IPS-NIHi11 (cell line): ENCODE data around the gene PARN.
A peak's percentile ranks its signal among the peaks of the same experiment; 100 is the strongest.
"Not testable (repeated sequence)": the region's sequence is repeated elsewhere in the genome, so short reads cannot be mapped to it uniquely, and the experiment has no call there.

Experiments used
- DNase-seq: peaks from one replicate; pipeline ENCODE4 v3.0.0; 2012; ENCODE audit warnings: mixed read lengths, low spot score

PARN gene

GRCh38 chr16:14437426-14437825, 192.6 kb downstream of the PARN start:
- no peak for DNase-seq

DNA sequence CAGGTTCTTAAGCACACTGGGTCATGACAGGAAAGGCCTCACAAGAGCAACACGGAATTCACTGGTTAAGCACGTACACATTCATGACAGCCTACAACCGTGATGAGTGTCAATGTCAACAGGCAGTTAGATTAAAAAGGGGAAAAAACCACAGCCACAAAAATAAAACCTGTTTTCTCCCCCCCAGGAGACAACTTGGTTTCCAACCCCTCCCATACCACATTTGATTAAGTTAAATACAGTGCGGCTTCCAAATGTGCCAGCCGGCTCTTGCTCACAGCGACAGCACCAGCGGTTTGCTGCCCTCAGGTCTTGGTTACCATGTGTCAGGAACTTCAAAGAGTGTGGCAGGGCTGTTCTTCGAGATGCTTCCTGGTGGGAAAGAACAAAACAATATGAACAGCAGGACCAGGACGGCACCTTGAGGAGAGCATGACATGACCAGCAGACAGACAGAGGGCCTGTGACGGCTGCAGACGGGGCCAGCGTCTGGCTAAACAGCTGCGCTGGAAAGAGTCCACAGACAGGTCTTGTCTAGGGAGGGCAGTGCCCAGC, 193.6 kb downstream of the PARN start:
- no peak for DNase-seq

DNA sequence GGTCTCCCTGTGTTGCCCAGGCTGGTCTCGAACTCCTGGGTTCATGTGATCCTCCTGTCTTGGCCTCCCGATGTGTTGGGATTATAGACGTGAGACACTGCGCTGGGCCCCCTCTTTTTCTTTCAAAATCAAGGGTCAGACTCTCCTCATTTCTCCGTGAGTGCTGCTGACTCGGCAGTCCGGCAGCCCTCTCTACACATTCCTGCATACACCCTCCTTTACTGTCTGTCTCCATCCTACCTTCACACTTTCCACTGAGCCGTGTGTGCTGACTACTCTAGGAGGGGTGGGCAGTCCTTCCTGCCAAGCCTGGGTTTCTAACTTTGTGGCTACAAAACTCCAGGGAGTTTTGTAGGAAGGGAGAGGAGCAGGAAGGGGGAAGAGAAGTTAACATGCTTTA, 195.2 kb downstream of the PARN start:
- peak; percentile 28 for DNase-seq

DNA sequence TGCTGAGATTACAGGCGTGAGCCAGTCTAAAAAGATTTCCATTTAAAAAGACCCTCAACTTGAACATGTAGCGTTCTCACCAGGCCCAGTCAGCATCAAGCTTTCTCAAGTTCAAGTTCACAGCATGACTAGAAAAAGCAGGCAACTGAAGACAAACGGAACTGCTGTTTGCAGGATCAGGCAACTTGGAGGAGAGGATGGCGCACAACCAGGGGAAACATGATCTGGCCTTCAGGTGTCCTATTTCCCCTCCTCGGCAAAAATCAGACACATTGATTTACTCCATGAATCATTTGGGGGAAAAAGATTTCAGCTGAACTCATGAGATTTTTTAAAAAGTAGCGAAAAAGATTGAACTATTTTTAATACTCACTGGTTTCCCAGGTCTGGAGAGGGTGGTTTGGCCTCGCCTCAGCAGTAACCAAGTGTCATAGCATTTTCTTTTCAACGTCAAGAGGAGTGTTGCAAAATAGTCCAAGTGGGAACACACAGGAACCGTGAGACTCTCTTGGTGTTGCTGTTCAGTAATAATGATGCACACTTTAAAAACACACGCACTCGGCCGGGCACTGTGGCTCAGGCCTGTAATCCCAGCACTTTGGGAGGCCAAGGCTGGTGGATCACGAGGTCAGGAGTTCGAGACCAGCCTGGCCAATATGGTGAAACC, 201.0 kb downstream of the PARN start:
- not testable (repeated sequence) for DNase-seq

- no peak for DNase-seq
These were observed 202.0 kb downstream of the PARN start for GRCh38 chr16:14428043-14428442.

- DNase-seq: no peak
These were observed 202.6 kb downstream of the PARN start for GRCh38 chr16:14427371-14427948.

DNA sequence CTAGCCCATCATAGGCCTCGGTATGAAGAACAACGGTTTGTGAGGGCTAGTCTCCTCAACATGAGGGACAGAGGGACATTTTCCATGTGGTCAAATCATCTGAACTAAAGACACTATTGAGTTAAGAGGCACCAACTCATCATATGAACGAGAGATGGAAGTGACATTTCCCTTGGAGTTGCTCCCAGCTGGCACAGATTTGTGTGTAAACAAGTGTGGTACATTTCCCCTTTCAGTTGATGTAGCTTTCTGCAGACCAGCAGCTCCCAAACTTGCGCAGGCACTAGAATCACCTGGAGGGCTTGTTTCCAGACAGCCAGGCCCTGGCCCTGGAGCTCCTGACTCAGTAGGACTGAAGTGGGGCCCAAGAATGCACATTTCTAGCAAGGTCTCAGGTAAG, 205.5 kb downstream of the PARN start:
- no peak for DNase-seq

DNA sequence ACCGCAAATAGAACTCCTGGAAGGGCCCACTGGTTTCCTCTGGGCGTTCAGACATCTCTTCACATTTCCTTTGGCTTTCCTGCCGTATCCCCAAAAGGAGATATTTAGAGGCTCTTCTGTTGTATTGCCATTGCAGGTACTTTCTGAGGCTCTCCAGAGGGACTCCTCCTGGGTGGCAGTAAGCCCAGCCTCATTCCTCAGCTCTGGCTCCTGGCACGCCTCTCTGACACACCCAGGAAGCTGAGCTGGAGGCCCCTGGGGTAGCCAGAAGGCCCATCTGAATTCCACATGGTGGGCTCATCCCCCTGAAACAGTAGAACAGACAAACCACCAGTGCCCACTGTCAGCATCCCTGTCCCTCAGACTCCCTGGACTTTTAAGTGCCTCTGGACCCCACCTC, 206.7 kb downstream of the PARN start:
- no peak for DNase-seq

DNA sequence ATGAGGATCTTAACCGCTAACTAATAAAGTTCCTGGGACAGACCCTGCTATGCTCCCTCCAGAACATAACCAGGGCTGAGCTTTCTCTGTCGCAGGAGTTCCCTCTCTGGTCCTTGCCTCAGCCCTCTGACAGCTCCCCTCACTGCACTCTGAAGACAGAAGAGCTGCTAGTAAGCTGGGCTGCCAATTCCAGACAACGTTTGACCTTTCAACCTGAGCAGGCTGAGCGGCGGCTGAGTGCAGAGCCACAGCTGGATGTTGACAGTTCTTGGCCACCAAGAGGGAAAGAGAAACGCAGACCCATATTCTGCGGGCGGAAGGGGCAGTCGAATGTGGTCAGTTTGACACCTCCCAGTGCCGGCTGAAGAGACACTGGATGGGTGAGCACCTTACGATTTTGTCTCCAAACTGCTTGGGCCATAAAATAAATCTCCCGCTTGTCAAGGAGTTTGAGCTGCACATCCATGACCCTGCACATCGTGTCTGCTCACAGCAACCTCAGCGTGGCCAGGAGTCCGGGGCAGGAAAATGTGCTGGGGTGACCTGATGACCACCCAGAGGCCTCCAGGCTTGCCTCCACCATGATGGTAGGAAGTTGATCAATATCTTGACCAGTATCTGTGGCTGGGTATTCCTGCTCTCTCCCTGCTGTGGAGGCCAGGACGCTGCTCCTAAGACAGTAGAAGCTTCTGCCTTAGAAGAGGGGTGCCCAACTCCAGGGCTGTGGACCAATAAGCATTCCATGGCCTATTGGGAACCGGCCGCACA, 209.2 kb downstream of the PARN start:
- DNase-seq: no peak

DNA sequence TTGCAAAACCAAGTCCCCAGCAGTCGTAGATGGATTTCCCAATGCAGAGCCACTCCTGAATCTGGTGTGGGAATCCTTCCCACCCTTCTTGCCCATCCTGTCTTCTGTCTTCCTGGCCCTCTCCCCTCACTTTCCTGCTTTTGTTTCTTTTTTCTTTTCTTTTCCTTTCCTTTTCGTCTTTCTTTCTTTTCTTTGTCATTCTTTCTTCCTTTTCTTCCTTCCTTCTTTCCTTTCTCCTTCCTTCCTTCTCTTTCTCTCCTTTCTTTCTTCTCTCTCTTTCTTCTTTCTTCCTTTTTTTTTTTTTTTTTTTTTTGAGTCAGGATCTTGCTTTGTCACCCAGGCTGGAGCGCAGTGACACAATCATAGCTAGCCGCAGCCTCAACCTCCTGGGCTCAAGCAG, 209.8 kb downstream of the PARN start:
- not testable (repeated sequence) for DNase-seq

GRCh38 chr16:14419817-14420216, 210.2 kb downstream of the PARN start:
- DNase-seq: no peak

GRCh38 chr16:14418795-14419225, 211.2 kb downstream of the PARN start:
- DNase-seq: no peak

DNA sequence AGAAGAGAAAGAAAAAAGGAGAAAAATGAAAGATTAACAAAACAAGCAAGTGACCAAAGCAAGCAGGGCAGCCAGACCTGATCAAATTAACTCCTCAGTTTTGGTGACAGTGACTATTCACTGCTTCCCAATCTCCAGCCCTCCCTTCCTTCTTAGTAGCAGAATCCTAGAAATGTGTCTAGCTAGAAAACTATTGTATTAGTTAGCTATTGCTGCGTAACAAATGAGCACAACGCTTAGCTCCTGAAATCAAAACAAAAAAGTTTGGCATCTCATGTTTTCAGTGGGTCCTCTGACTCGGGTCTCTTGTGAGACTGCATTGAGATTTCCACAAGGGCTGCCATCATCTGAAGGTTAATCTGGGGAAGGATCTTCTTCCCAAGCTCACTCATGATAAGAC, 213.9 kb downstream of the PARN start:
- no peak for DNase-seq

DNA sequence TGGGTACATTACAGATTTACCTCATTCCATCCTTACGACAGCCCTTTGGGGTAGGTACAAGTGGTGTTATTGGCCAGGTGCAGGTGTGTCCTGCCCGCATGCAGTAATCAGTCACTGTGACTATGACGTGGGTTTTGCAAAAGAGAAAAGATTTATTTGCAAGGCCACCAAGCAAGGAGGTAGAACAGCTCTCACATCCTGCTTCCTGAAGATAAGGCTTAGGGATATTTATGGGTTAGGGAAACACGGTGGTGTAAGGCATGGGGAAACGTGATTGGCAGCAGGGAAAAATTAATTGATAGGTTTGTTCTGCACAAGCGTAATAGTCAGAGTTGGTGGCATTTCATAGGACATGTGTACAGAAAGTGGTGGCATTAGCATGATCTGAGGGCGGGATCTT, 214.8 kb downstream of the PARN start:
- DNase-seq: no peak

DNA sequence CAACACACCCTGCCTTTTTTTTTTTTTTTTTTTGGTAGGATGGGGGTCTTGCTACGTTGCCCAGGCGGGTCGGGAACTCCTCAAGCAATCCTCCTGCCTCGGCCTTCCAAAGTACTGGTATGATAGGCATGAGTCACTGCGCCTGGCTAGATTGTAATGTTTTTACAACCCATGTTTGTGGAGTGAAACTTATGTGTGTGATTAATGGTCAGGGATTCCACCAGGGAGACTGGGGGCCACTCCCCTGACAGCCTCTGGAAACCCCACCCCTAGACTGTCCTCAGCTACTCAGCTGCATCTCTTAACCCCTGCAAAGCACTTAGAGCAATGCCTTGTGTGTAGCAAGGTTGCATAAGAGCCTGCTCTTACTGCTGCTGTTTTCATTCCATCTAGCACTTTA, 220.5 kb downstream of the PARN start:
- DNase-seq: no peak

- DNase-seq: no peak
These were observed 222.2 kb downstream of the PARN start for GRCh38 chr16:14407786-14408399.

DNA sequence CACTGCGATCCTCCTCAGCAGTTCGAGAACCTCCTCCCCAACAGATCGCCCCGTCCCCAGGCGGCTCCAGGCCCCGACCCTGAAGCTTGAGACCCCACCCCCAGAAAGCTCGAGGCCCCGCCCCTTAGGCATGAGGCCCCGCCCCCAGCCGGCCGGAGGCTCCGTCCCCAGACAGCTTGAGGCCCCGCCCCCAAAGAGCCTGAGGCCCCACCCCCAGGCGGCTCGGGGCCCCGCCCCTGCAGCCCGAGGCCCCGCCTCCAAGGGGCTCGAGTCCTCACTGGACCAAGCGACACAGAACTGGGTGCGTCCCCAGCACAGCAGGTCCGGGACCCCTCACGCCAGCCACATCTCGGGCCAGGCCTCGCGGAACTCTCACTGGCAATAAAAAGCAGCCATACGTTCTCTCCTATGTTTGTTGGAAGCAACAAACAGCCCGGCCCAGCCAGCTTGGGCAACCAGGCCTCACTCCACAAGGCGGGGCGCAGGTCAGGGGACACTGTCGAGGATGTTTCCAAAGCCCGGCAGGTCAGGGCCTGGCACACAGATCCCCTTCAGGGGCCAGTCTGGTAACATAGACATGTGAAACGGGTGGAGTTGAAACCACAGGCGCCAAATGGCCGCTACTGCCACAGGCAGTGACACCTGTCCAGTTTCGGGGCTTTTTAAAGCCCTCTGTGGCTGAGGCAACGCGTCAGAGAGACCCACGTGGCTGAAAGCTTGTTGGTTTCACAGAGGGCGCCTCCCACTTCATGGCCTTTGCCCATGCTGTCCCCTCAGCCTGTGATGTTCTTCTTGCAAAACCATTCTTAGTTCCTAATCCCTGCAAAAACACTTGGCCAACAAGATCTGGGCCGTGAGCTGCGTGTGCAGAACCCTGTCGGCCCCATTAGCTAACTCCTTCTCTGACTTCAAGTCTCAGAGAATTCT, 224.2 kb downstream of the PARN start:
- DNase-seq: peak; percentile 90

DNA sequence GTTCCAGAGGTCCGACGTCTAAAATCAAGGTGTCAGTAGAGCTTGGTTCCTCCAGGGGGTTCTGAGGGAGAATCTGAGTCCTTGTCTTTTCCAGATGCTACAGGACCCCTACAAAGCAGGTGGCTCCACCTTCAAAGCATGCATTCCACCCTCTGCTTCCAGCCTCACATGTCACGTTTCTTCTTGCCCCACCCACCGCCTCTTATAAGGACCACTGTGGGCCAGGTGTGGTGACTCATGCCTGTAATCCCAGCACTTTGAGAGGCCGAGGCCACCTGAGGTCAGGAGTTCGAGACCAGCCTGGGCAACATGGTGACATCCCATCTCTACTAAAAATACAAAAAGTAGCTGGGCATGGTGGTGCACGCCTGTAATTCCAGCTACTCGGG, 227.1 kb downstream of the PARN start:
- DNase-seq: not testable (repeated sequence)

GRCh38 chr16:14402114-14403000, 227.7 kb downstream of the PARN start:
- not testable (repeated sequence) for DNase-seq

- DNase-seq: not testable (repeated sequence)
These were observed 228.4 kb downstream of the PARN start for GRCh38 chr16:14401711-14402061.
